ENCODE data around the gene CAMTA1. TPM values are rescaled to one million over a fixed set of nuclear protein-coding genes. Genes with fewer than 3 reads are reported as not detected.
A peak's percentile ranks its signal among the peaks of the same experiment; 100 is the strongest.

Gene CAMTA1
- total and polyA plus RNA-seq, 2 experiments from 2014 or later, result 213 to 341 TPM

- no peak for TF ChIP-seq CTCF (IDR thresholded peaks at IDR 0.05; ENCODE audit: low read depth, low read length)
- no peaks in the 10 kb centered on the region for H3K36me3 ChIP-seq
- no peaks in the 10 kb centered on the region for H3K4me1 ChIP-seq (ENCODE audit: low read depth)
- DNase-seq (ENCODE audit: low read depth in 1 of 2, low spot score in 1 of 2), result peak in 1 of 2 donors; percentile 80
- H3K4me3 ChIP-seq, result no peak overlapping the region
- H3K9me3 ChIP-seq (ENCODE audit: low read depth), result no peaks in the 10 kb centered on the region
- H3K27ac ChIP-seq, result no peak overlapping the region
- H3K27me3 ChIP-seq, result no peaks in the 10 kb centered on the region
These were observed 856.5 kb downstream of the CAMTA1 start for GRCh38 chr1:7641587-7642417.

- Histone ChIP-seq H3K4me3 (no peak overlapping the region), H3K4me1 (ENCODE audit: low read depth) (no peaks in the 10 kb centered on the region), H3K36me3 (no peaks in the 10 kb centered on the region), H3K27ac (no peak overlapping the region), H3K27me3 (no peaks in the 10 kb centered on the region), H3K9me3 (ENCODE audit: low read depth) (no peaks in the 10 kb centered on the region)
- no peak for TF ChIP-seq CTCF (IDR thresholded peaks at IDR 0.05; ENCODE audit: low read depth, low read length)
- no peak for DNase-seq (ENCODE audit: low read depth in 1 of 2, low spot score in 1 of 2)
These were observed 857.1 kb downstream of the CAMTA1 start for GRCh38 chr1:7642418-7642704.

- no peaks in the 10 kb centered on the region for H3K4me1 ChIP-seq (ENCODE audit: low read depth)
- DNase-seq (ENCODE audit: low read depth in 1 of 2, low spot score in 1 of 2), result no peak
- no peaks in the 10 kb centered on the region for H3K36me3 ChIP-seq
- no peaks in the 10 kb centered on the region for H3K9me3 ChIP-seq (ENCODE audit: low read depth)
- no peak overlapping the region for H3K27ac ChIP-seq
- no peak for TF ChIP-seq CTCF (IDR thresholded peaks at IDR 0.05; ENCODE audit: low read depth, low read length)
- no peaks in the 10 kb centered on the region for H3K27me3 ChIP-seq
- H3K4me3 ChIP-seq, result no peak overlapping the region
These were observed 857.7 kb downstream of the CAMTA1 start for GRCh38 chr1:7642781-7643529.

- no peaks in the 10 kb centered on the region for H3K9me3 ChIP-seq (ENCODE audit: low read depth)
- no peak overlapping the region for H3K4me3 ChIP-seq
- no peak for DNase-seq (ENCODE audit: low read depth in 1 of 2, low spot score in 1 of 2)
- H3K4me1 ChIP-seq (ENCODE audit: low read depth), result no peaks in the 10 kb centered on the region
- H3K27ac ChIP-seq, result no peak overlapping the region
- TF ChIP-seq CTCF (IDR thresholded peaks at IDR 0.05; ENCODE audit: low read depth, low read length), result no peak
- no peaks in the 10 kb centered on the region for H3K36me3 ChIP-seq
- H3K27me3 ChIP-seq, result no peaks in the 10 kb centered on the region
These were observed 858.3 kb downstream of the CAMTA1 start for GRCh38 chr1:7643530-7643929.

- no peaks in the 10 kb centered on the region for H3K9me3 ChIP-seq (ENCODE audit: low read depth)
- no peak for TF ChIP-seq CTCF (IDR thresholded peaks at IDR 0.05; ENCODE audit: low read depth, low read length)
- no peak for DNase-seq (ENCODE audit: low read depth in 1 of 2, low spot score in 1 of 2)
- no peak overlapping the region for H3K27ac ChIP-seq
- H3K4me1 ChIP-seq (ENCODE audit: low read depth), result no peaks in the 10 kb centered on the region
- H3K36me3 ChIP-seq, result no peaks in the 10 kb centered on the region
- no peaks in the 10 kb centered on the region for H3K27me3 ChIP-seq
- H3K4me3 ChIP-seq, result no peak overlapping the region
These were observed 858.8 kb downstream of the CAMTA1 start for GRCh38 chr1:7644086-7644485.

Measured in cardiac muscle cell (in vitro differentiated cells and primary cell).